Epithelial cell of proximal tubule (primary cell): Measurements from ENCODE around the gene OR51D1. TPM values are rescaled to one million over a fixed set of nuclear protein-coding genes. Genes with fewer than 3 reads are reported as not detected.

Experiments used
- DNase-seq: peaks from one replicate; pipeline ENCODE4 v3.0.0-alpha.2; 2011; ENCODE audit warnings: low read depth
- H3K4me3 ChIP-seq: 2 replicates; pipeline ENCODE4 v1.5.1; 2011; ENCODE audit warnings: low read depth, mild to moderate bottlenecking, low read length
- CTCF ChIP-seq: conservative IDR thresholded peaks from 2 replicates; pipeline ENCODE4 v1.5.1; 2012; ENCODE audit warnings: low read depth, mild to moderate bottlenecking, low read length
- total RNA-seq: library from RNA; depleted of rRNA; stranded (reverse); fragments of >200 nt; gene quantifications from 2 replicates; pipeline ENCODE4 v1.2.3, GENCODE V29; 2015

Gene OR51D1
- total RNA-seq, 1 donor from 2014 or later: not detected

DNA sequence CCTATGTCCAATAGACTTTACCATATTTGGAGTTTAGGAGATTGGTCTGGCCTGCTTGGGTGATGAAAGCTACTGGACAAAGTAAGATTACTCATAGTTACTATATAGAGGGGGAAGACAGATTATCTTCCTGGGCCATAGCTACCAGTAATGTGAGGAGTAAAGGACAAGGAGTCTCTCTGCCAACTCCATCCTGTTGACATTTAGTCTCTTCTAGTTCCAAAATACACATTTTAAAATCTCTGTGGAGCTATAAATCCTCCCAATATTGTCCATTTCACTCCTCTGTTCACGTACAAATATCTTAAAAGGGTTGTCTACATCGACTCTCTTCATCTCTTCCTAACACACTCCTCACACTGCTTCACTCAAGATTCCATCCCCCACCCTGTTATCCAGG, 1.1 kb upstream of the OR51D1 start:
- DNase-seq: no peak
- TF ChIP-seq CTCF: no peak
- no peak overlapping the region for H3K4me3 ChIP-seq

GRCh38 chr11:4637662-4638047, 378 bp downstream of the OR51D1 start:
- TF ChIP-seq CTCF: no peak
- no peak for DNase-seq
- H3K4me3 ChIP-seq: no peak overlapping the region

DNA sequence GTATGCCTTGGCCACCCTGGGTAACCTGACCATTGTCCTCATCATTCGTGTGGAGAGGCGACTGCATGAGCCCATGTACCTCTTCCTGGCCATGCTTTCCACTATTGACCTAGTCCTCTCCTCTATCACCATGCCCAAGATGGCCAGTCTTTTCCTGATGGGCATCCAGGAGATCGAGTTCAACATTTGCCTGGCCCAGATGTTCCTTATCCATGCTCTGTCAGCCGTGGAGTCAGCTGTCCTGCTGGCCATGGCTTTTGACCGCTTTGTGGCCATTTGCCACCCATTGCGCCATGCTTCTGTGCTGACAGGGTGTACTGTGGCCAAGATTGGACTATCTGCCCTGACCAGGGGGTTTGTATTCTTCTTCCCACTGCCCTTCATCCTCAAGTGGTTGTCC, 2.7 kb downstream of the OR51D1 start:
- no peak for TF ChIP-seq CTCF
- H3K4me3 ChIP-seq: no peak overlapping the region

DNA sequence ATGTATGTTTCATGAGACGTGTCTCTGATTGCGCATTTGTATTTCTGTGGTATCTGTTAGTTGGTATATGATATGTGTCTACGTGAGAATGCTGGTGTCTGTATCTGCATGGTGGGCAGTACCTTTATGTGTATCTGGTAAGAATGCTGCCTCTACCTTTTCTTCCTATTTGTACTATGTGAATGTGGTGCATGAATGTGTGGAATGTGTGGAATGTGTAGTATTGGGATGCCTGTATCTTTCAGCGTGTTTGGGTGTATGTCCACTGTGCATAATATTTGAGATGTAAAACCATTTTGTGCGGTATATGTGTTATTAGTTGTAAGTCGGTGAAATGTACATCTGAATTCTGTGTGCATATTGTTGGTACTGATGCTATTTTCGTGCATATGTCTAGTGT, 4.2 kb downstream of the OR51D1 start:
- no peak for DNase-seq
- TF ChIP-seq CTCF: no peak
- H3K4me3 ChIP-seq: no peak overlapping the region

More for the DNA sequence above, 2.7 kb downstream of the OR51D1 start:
- no peak for DNase-seq

- DNase-seq: no peak
- TF ChIP-seq CTCF: no peak
- H3K4me3 ChIP-seq: no peak overlapping the region
These were observed 4.8 kb downstream of the OR51D1 start for GRCh38 chr11:4642043-4642442.

- no peak for TF ChIP-seq CTCF
These were observed 5.8 kb downstream of the OR51D1 start for GRCh38 chr11:4643076-4643475.

DNA sequence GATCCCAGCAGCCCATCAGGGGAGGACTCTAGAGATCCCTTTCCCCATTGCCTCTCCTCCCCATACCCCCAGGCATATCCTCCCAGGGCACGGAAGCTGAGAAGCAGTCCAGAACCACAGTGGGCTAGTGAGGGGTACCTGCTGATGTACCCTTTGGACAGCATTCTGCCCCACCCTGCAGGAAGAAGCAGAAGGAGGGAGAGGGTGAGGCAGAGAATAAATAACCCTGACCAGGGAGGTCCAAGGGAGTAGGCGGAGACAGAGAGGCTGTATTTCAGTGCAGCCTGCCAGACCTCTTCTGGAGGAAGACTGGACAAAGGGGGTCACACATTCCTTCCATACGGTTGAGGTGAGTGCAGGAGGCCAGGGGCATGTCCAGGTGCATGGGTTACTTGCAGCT, 6.4 kb downstream of the OR51D1 start, which contains the start of gene OR51E1:
Gene OR51E1, plus strand, starts transcription at position 301 of the 400 bp plus-strand sequence. CDS start 8,545 bp downstream, outside the sequence.
- no peak for TF ChIP-seq CTCF
- H3K4me3 ChIP-seq: no peak within 1 kb of the TSS
- no peak for DNase-seq

More at GRCh38 chr11:4643076-4643475, 5.8 kb downstream of the OR51D1 start:
- DNase-seq: no peak
- H3K4me3 ChIP-seq: no peak overlapping the region
